ENCODE measurements around the gene CPED1. TPM values are rescaled to one million over a fixed set of nuclear protein-coding genes. Genes with fewer than 3 reads are reported as not detected.

The CPED1 gene
- total RNA-seq, 4 donors from 2014 or later = 32.5 to 49.5 (median 40.2) TPM

- no peak for TF ChIP-seq CTCF (IDR thresholded peaks at IDR 0.05; ENCODE audit: low read depth)
Observed at GRCh38 chr7:121214657-121215056, 226.1 kb downstream of the CPED1 start.

GRCh38 chr7:121219026-121219425 is 230.5 kb downstream of the CPED1 start:
- TF ChIP-seq CTCF (IDR thresholded peaks at IDR 0.05; ENCODE audit: low read depth) = no peak

- TF ChIP-seq CTCF (IDR thresholded peaks at IDR 0.05; ENCODE audit: low read depth) = no peak
Observed at GRCh38 chr7:121228779-121229178, 240.3 kb downstream of the CPED1 start.

- TF ChIP-seq CTCF (IDR thresholded peaks at IDR 0.05; ENCODE audit: low read depth) = no peak
Observed at GRCh38 chr7:121235201-121235600, 246.7 kb downstream of the CPED1 start.

GRCh38 chr7:121237601-121238000 is 249.1 kb downstream of the CPED1 start:
- no peak for TF ChIP-seq CTCF (IDR thresholded peaks at IDR 0.05; ENCODE audit: low read depth)

- TF ChIP-seq CTCF (IDR thresholded peaks at IDR 0.05; ENCODE audit: low read depth) = no peak
Observed at GRCh38 chr7:121244120-121244870, 255.8 kb downstream of the CPED1 start.

- no peak for TF ChIP-seq CTCF (IDR thresholded peaks at IDR 0.05; ENCODE audit: low read depth)
Observed at GRCh38 chr7:121259826-121260225, 271.3 kb downstream of the CPED1 start.
